HUES48 (cell line): ENCODE results near the gene MYLK.
"Not testable (repeated sequence)": the region's sequence is repeated elsewhere in the genome, so short reads cannot be mapped to it uniquely, and the experiment has no call there.

Source experiments
- H3K27ac ChIP-seq: one replicate; pipeline ENCODE4 v1.7.0; 2013; ENCODE audit warnings: low read depth, low read length, inconsistent platforms
- H3K27me3 ChIP-seq: 2 replicates; pipeline ENCODE4 v1.6.1; 2013; ENCODE audit warnings: mild to moderate bottlenecking, low read length; ENCODE audit not compliant: control insufficient read depth, insufficient read depth
- H3K36me3 ChIP-seq: 2 replicates; pipeline ENCODE4 v1.6.1; 2013; ENCODE audit warnings: low read length; ENCODE audit not compliant: control insufficient read depth, insufficient read depth
- H3K4me1 ChIP-seq: 2 replicates; pipeline ENCODE4 v1.6.1; 2013; ENCODE audit warnings: mild to moderate bottlenecking, low read length; ENCODE audit not compliant: control insufficient read depth, insufficient read depth
- H3K4me3 ChIP-seq: 2 replicates; pipeline ENCODE4 v1.5.1; 2013; ENCODE audit warnings: mild to moderate bottlenecking, low read depth, low read length
- H3K9ac ChIP-seq: 2 replicates; pipeline ENCODE4 v1.6.1; 2013; ENCODE audit warnings: mild to moderate bottlenecking, low read depth, low read length, moderate library complexity
- H3K9me3 ChIP-seq: 2 replicates; pipeline ENCODE4 v1.6.1; 2013; ENCODE audit warnings: low read length; ENCODE audit not compliant: control insufficient read depth, insufficient read depth

The MYLK gene

DNA sequence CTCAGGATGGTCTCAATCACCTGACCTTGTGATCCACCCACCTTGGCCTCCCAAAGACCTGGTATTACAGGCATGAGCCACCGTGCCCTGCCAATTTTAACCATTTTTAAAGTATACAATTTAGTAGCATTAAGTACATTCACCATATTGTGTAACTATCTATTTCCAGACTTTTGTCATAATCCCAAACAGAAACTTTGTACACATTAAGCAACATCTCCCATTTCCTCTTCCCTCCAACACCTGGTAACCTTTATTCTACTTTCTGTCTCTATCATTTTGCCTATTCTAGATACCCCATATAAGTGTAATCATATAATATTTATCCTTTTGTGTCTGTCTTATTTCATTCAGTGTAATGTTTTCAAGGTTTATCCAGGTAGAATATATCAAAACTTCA lies 8.9 kb upstream of the MYLK start:
- H3K4me3 ChIP-seq = no peak overlapping the region
- H3K9me3 ChIP-seq = peaks cover 10% of the 10 kb centered on the region
- H3K9ac ChIP-seq = no peak overlapping the region
- no peak overlapping the region for H3K27ac ChIP-seq
- no peaks in the 10 kb centered on the region for H3K4me1 ChIP-seq
- H3K27me3 ChIP-seq = no peaks in the 10 kb centered on the region
- H3K36me3 ChIP-seq = no peaks in the 10 kb centered on the region

DNA sequence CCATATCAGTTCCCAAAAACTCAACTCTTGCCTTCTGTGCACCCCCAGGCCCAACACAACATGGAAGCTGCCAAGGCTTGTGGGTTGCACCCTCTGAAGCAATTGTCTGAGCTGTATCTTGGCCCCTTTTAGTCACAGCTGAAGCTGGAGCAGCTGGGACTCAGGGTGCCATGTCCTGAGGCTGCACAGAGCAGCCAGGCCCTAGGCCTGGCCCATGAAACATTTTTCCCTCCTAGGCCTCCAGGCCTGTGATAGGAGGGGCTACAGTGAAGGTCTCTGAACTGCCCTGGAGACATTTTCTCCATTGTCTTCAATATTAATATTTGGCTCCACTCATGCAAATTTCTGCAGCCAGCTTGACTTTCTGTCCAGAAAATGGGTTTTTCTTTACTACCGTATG lies 8.1 kb upstream of the MYLK start:
- H3K9ac ChIP-seq = no peak overlapping the region
- no peak overlapping the region for H3K4me3 ChIP-seq
- H3K4me1 ChIP-seq = no peaks in the 10 kb centered on the region
- H3K27me3 ChIP-seq = no peaks in the 10 kb centered on the region
- peaks cover 10% of the 10 kb centered on the region for H3K9me3 ChIP-seq
- H3K36me3 ChIP-seq = no peaks in the 10 kb centered on the region
- no peak overlapping the region for H3K27ac ChIP-seq

DNA sequence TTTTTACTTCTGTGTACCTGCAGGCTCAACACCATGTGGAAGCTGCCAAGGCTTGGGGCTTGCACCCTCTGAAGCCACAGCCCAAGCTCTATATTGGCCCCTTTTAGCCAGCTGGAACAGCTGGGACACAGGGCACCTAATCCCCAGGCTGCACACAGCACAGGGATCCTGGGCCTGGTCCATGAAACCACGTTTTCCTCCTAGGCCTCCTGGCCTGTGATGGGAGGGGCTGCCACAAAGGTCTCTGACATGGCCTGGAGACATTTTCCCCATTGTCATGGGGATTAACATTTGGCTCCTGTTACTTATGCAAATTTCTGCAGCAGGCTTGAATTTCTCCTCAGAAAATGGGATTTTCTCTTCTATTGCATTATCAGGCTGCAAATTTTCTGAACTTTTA lies 6.9 kb upstream of the MYLK start:
- H3K27ac ChIP-seq, H3K9ac ChIP-seq, H3K4me1 ChIP-seq, H3K36me3 ChIP-seq, H3K27me3 ChIP-seq, H3K4me3 ChIP-seq: not testable (repeated sequence)
- H3K9me3 ChIP-seq = peaks cover 10% of the 10 kb centered on the region

DNA sequence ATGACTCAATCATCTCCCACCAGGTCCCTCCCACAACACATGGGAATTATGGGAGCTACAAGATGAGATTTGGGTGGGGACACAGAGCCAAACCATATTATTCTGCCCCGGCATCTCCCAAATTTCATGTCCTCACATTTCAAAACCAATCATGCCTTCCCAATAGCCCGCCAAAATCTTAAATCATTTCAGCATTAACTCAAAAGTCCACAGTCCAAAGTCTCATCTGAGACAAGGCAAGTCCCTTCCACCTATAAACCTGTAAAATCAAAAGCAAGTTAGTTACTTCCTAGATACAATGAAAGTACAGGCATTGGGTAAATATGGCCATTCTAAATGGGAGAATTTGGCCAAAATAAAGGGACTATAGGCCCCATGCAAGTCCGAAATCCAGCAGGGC lies 6.0 kb upstream of the MYLK start:
- H3K27me3 ChIP-seq, H3K4me1 ChIP-seq, H3K36me3 ChIP-seq, H3K4me3 ChIP-seq, H3K9ac ChIP-seq, H3K27ac ChIP-seq: not testable (repeated sequence)
- H3K9me3 ChIP-seq = peaks cover 10% of the 10 kb centered on the region

DNA sequence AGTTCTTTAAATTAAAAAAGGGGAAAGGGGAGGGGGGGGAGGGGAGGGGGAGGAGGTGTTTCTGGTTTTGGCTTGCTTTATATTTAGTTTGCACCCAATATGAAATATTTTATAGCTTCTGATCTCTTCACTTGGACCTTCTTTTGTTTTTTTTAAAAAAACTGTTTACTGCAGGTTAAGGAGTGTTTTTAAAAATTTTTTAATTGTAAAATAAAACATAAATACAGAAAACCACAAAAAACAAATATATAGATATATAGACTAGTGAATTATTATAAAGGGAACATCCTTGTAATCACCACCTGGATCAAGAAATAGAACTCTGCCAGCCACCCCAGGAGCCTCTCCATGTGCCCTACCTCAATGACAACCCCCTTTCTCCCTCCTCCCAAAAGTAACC lies 861 bp upstream of the MYLK start:
- no peaks in the 10 kb centered on the region for H3K36me3 ChIP-seq
- H3K9me3 ChIP-seq = no peaks in the 10 kb centered on the region
- peaks cover 13% of the 10 kb centered on the region for H3K27me3 ChIP-seq
- H3K27ac ChIP-seq = no peak overlapping the region
- peak overlapping the region; percentile 68; the same call in 1 of the 2 replicates for H3K4me3 ChIP-seq
- H3K9ac ChIP-seq = no peak overlapping the region
- H3K4me1 ChIP-seq = peaks cover 9% of the 10 kb centered on the region; the same call in 1 of the 2 replicates

DNA sequence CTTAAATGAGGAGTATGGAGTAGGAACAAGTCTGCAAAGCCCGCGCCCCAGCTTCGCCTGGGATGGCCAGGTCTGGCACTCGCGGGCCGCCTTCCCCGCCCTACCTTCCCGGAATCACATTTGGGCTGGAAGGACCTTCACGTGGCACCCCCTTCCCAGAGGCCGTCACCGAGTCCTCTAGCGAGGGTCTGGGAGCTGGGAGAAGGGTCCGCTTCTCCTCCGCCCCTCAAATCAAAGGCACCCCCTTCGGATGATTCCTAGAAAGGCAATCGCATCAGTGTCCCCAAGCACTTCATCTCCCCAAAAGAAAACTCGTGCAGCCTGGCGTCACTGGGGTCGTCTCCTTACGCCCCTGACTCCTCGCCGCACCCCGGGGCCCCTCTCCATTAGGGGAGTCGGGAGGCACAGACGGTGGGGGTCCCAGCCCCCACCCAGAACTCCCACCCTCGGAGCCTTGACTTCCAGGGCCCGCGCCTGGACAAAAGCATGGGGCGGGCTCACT lies 380 bp downstream of the MYLK start:
- Histone ChIP-seq H3K4me3 (peak overlapping the region; percentile 73), H3K9me3 (no peaks in the 10 kb centered on the region), H3K4me1 (peaks cover 9% of the 10 kb centered on the region; the same call in 1 of the 2 replicates), H3K36me3 (no peaks in the 10 kb centered on the region), H3K9ac (peak overlapping the region; percentile 73), H3K27ac (peak overlapping the region; percentile 54), H3K27me3 (peaks cover 13% of the 10 kb centered on the region)

DNA sequence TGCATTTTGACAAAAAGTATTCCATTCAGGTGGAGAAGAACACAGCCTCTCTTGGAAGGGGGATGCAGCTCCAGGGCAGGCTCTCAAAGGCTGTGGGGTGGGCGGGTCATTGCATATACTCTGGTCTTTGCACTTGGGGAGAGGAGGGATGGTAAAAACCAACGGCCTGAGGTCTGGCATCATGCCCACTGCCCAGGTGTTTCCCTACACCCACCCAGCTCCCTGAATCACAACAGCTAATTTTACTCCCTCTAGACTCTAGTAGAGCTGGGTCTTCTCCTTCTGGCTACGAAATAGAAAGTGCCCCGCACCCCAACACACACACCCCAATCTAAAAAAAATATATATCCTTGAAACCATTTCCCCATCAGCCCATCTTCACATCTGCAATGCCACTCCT lies 1.0 kb downstream of the MYLK start:
- Histone ChIP-seq H3K9me3 (no peaks in the 10 kb centered on the region), H3K27ac (no peak overlapping the region), H3K4me3 (peak overlapping the region; percentile 73), H3K36me3 (no peaks in the 10 kb centered on the region), H3K27me3 (peaks cover 13% of the 10 kb centered on the region), H3K4me1 (peaks cover 9% of the 10 kb centered on the region; the same call in 1 of the 2 replicates), H3K9ac (no peak overlapping the region)

DNA sequence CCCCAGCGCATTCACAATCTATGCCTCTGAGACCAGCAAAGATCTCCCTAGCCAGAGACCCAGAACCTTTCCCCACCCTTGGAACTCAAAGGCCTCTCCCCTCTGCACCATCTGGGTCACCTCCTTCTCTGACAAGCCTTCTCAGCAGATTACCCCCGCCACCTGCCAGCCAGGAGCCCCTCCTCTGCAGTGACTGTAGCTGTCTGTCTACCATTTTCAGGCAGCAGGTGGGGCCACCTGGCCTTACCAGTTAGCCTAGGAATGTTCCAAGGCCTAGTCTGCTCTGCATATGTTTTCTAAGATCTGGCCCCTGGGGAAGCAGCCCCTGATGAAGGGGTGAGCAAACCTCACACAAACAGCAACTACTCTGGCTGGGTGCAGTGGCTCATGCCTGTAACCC lies 2.4 kb downstream of the MYLK start:
- Histone ChIP-seq H3K4me3 (no peak overlapping the region), H3K4me1 (peaks cover 9% of the 10 kb centered on the region; the same call in 1 of the 2 replicates), H3K36me3 (no peaks in the 10 kb centered on the region), H3K9ac (no peak overlapping the region), H3K27me3 (peaks cover 13% of the 10 kb centered on the region), H3K27ac (no peak overlapping the region), H3K9me3 (no peaks in the 10 kb centered on the region)

DNA sequence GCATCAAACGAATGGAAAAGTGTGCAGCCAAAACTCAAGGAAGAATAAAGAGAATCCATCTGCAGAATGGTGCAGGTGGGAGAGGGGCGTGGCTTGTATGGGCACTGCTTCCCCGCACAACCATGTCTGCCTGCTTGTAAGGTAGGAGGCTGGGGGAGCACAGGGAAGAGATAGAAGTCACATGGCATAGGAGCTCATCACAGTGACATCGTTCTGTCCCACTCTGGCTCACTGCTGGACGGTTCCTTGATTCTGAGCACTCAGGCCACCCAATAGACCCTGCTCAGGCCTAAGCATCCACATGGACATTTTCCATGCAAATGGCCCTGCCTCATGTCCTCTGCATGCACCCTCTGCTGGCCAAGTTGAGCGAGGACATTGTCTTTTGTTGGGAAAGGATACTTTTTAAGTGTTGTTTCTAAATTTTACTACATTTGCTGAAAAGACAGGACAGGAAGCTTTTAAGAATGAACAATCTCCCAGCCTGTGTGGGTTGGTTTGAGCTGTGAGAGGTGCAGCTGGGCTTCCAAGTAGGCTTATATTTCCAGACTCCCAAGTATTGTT lies 3.1 kb downstream of the MYLK start:
- Histone ChIP-seq H3K27me3 (peaks cover 13% of the 10 kb centered on the region), H3K4me1 (peaks cover 9% of the 10 kb centered on the region; the same call in 1 of the 2 replicates), H3K36me3 (no peaks in the 10 kb centered on the region), H3K4me3 (no peak overlapping the region), H3K9me3 (no peaks in the 10 kb centered on the region), H3K27ac (no peak overlapping the region), H3K9ac (no peak overlapping the region)

DNA sequence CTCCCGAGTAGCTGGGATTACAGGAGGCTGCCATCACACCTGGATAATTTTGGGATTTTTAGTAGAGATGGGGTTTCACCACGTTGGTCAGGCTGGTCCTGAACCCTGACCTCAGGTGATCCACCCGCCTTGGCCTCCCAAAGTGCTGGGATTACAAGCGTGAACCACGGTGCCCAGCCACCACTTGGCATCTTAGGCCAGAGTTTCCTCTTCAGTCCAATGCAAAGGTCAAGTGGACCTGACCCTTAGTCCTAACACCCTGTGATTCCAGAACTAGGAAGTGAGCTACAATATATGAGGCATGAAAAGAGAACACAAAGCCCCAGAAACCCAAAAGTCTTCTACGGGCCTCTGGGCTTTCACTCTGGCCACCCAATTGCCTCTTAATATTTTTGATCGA lies 5.3 kb downstream of the MYLK start:
- Histone ChIP-seq H3K4me1 (peaks cover 9% of the 10 kb centered on the region; the same call in 1 of the 2 replicates), H3K4me3 (no peak overlapping the region), H3K9me3 (no peaks in the 10 kb centered on the region), H3K36me3 (no peaks in the 10 kb centered on the region), H3K27ac (no peak overlapping the region), H3K27me3 (peaks cover 13% of the 10 kb centered on the region), H3K9ac (no peak overlapping the region)

DNA sequence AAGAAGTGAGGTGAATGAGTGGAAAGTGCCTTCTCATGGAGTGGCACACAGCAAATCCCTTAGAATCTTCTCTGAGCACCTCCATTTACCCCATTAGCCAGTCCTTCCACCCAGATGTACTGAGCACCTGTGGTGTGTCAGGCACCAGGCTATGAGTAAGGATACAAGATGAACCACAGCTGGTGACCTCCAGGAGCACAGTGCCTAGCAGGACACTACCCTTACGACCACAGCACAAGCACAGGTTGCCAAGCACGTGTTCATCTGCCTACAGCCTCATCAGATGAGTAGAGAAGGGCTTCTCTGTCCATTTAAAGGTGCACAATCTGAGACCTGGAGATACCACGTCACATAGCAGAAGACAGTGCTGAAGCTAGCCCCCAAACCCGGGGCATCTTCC lies 6.2 kb downstream of the MYLK start:
- Histone ChIP-seq H3K4me1 (0 out of 2 replicates have a peak, but pooled peaks cover 5% of the 10 kb centered on the region), H3K9ac (no peak overlapping the region), H3K4me3 (no peak overlapping the region), H3K9me3 (no peaks in the 10 kb centered on the region), H3K27me3 (peaks cover 6% of the 10 kb centered on the region), H3K27ac (no peak overlapping the region), H3K36me3 (no peaks in the 10 kb centered on the region)
